GM19025 (cell line): Measurements from ENCODE around the gene LRP11.
"Not testable (repeated sequence)": the region's sequence is repeated elsewhere in the genome, so short reads cannot be mapped to it uniquely, and the experiment has no call there.

Experiments used
- ATAC-seq: cut with Tn5 transposase; IDR thresholded peaks from one replicate; pipeline ENCODE4 v1.9.1; 2021; ENCODE audit warnings: mild to moderate bottlenecking, low read depth, moderate library complexity; ENCODE audit not compliant: unreplicated experiment

LRP11 gene

GRCh38 chr6:149854017-149854416 is 10.1 kb downstream of the LRP11 start:
- not testable (repeated sequence) for ATAC-seq

DNA sequence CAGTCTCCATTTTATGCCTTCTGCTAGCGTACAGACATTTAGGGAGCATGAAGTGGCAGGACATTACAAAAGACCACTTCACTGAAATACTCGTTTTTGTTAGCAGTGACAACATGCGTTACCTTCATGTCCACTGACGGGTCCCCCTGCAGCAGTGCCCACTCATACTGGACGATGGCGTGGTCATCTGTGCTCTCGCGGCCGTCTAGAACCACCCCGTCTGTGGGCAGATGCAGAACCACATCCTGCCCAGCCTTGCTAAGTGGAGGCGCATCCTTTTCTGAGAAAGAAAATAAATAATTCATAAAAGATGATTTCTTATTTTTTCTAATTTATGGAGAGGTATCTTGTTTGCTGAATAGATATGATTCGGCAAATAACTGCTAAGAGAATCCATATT is 11.3 kb downstream of the LRP11 start:
- ATAC-seq, result no peak

DNA sequence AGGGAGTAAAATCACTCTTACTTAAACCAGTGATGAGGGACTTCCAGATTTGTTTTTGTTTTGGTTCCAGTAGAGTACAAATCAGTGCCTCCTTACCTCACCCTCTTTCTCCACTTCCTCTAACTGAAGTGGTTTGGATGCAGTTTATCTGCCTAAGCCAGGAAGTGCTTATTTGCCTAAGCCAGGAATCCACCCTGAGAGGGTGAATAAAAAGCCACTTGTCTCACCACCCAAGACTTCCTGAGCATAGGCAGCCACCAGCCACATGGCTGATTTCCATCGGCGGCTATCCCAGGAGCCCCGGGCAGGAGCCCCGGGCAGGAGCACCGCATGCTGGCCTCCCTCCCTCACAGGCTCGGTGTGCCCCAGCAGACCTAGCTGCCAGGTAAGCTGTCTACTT is 12.0 kb downstream of the LRP11 start:
- no peak for ATAC-seq

DNA sequence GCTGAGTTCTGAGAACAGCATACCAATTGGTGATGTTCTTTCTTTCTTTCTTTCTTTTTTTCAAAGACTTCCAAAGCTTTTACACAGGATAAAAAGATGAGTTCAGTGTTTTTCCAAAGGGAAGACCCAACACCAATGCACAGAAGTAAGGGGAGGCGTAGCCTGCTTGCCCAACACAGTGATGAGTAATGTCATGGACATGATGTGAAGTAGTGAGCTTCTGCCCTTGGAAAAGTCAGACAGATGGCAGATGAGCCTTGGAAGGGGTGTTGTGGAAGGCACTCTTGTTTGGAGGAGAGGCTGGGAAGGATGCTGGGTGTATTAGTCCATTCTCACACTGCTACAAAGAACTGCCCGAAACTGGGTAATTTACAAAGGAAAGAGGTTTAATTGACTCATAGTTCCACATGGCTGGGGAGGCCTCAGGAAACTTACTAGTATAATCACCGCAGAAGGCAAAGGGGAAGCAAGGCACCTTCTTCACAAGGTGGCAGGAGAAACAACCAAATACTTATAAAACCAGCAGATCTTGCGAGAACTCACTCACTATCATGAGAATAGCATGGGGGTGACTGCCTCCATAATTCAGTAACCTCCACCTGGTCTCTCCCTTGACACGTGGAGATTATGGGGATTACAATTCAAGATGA is 12.6 kb downstream of the LRP11 start:
- ATAC-seq, result no peak

DNA sequence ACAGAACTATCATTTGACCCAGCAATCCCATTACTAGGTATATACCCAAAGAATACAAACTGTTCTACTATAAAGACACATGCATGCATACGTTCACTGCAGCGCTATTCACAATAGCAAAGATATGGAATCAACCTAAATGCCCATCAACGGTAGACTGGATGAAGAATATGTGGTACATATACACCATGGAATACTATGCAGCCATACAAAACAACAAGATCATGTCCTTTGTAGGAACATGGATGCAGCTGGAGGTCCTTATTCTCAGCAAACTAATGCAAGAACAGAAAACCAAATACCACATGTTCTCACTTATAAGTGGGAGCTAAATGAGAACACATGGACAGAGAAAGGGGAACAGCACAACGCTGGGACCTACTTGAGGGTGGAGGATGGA is 15.8 kb downstream of the LRP11 start:
- not testable (repeated sequence) for ATAC-seq

GRCh38 chr6:149847939-149848267 is 16.3 kb downstream of the LRP11 start:
- no peak for ATAC-seq

GRCh38 chr6:149846321-149846720 is 17.8 kb downstream of the LRP11 start:
- ATAC-seq, result no peak

GRCh38 chr6:149845549-149845948 is 18.6 kb downstream of the LRP11 start:
- ATAC-seq, result no peak

DNA sequence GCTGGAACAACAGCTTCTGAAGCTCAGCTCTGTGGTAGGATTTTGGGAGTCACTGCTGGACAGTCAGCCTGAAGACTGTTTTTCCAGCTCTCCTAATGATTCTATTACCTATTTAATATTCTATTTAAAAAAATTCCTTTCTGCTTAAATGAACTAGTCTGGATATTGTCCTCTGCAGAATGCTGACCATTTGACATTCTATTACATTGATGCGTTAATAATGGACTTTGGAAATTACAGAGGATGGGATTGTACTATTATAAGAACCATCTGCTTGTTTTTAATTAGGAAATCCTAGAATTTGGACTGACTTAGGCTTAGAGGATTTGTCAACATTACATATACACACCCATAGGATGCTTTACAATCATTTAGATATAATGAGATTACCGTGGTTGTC is 19.7 kb downstream of the LRP11 start:
- ATAC-seq, result no peak

- ATAC-seq, result not testable (repeated sequence)
Measured at GRCh38 chr6:149844036-149844435, 20.1 kb downstream of the LRP11 start.

- ATAC-seq, result no peak
Measured at GRCh38 chr6:149843051-149843633, 21.0 kb downstream of the LRP11 start.

DNA sequence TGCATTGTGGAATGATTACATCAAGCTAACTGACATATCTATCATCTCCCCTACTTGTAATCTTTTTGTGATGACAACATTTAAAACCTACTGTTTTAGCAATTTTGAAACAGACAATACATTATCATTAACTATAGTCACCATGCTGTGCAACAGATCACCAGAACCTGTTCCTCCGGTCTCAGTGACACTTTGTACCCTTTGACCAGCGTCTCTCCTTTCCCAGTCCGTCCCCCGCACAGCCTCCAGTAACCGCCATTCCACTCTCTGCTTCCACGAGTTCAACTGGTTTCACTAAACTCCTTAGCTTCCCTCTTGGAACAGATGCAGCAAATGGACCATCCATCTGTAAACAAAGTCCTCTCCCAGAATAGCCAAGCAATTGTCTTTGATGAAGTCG is 21.8 kb downstream of the LRP11 start:
- no peak for ATAC-seq

- no peak for ATAC-seq
Measured at GRCh38 chr6:149840345-149841075, 23.6 kb downstream of the LRP11 start.

DNA sequence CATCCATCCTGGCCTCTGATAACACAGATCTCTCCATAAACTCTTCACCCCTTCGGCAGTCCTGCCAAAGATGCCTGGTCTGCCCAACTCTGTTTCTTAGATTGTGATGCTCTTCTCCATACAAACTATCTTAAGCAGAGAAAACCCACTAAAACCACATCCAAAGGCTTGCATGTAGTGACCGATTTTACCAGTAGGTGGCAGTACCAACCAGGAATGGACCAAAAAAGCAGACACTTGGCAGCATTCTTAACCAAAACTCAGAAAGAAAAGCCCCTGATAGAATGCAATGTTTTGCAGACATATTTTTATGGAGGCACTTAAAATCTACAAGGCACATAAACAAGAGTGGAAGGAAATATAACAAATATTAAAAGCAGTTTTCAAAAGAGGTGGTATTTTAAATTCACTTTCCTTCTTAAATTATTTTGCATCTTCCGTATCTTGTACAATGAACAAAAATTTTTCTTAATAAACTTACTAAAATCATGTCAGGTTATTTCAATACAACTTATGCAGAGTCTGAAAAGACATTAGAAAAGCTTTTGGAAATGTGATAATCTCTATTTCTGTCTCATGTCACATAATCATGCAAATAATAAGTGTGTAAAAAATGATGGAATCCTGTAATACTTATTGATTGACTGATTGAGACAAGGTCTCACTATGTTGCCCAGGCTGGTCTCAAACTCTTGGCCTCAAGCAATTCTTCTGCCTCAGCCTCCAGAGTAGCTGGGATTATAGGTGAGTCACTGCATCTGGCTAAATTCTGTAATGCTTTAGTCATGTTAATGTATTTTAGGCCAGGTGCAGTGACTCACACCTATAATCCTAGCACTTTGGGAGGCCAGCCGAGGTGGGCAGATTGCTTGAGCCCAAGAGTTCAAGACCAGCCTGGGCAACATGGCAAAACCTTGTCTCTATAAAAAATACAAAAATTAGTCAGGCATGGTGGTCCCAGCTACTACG is 29.4 kb downstream of the LRP11 start:
- ATAC-seq, result no peak

DNA sequence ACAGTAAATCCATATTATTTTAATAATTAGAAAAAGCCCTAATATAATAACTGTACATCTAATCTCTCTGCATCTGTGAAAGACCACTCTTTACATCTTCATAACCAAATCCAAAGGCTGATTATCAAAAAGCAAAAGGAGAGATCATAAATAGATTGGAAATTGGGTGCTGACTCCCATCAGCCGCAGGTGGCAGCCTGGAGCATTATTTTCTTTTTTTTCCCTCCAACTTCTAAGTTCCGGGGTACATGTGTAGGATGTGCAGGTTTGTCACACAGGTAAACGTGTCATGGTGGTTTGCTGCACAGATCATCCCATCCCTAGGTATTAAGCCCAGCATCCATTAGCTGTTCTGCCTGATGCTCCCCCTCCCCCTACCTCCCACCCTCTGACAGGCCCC is 30.5 kb downstream of the LRP11 start:
- no peak for ATAC-seq

DNA sequence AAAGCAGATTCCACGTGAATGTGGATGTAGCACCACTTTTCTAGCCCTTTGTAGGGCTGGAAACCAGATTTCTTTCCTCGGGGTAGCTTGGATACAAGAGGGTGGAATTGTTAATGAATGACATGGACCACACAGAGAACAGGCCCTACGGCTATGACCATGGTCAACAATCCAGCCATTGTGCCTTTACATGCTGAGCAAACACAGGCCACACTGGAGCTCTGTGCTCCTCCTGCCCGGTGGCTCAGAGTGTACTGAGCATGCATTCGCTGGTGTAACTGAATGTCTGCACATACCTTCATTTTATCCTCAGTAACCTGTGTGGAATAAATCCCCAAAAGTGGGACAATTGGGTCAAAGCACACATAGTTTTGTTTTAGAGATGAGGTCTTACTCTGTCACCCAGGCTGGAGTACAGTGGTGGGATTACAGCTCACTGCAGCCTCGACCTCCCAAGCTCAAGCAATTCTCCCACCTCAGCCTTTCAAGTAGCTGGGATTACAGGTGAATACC is 32.8 kb downstream of the LRP11 start:
- ATAC-seq, result no peak

GRCh38 chr6:149830731-149831307 is 33.3 kb downstream of the LRP11 start:
- ATAC-seq, result no peak

DNA sequence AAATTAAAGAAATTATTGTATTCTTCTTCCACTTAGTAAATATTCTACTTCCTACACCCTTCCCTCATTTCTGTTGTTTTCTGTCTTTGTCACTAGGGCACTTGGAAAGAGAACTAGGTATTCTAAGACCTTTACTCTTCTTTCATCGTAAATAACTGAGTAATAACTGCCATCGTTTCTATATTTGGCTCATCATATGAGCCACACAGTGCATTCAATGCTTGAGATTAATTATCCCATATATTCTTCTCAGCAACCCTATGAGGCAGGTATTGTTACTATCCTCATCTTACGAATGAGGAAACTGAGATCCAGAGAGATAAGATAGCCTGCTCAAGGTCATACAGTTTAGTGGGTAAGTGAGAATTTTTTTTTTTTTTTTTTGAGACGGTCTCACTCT is 38.9 kb downstream of the LRP11 start:
- no peak for ATAC-seq

DNA sequence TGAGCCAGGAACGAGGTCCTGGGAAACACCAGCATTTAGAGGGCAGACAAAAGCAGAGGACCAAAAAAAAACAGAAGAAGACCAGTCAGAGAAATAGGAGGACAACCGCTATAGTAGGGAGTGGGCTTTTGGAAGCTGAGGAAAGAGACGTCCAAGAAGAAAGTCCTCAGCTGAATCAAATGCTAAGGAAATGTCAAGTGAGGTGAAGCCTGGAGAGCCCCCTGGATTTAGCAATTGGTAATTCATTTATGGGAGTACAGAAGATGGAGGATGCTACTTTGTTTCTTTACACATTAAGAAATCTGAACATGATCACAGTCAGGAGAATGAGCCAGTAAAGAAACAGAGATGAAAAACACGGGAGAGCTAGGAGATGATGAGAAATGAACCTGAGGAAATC is 41.1 kb downstream of the LRP11 start:
- no peak for ATAC-seq

GRCh38 chr6:149821492-149821891 is 42.7 kb downstream of the LRP11 start:
- no peak for ATAC-seq
